ENCODE results near the gene GPX7. TPM values are rescaled to one million over a fixed set of nuclear protein-coding genes. Genes with fewer than 3 reads are reported as not detected.
A peak's percentile ranks its signal among the peaks of the same experiment; 100 is the strongest.

The GPX7 gene
- total RNA-seq, 1 donor, result 92.1 TPM

- DNase-seq (ENCODE audit: low read depth in 2 of 3, low spot score in 2 of 3), result no peak
Measured at GRCh38 chr1:52627028-52627427, 24.9 kb downstream of the GPX7 start.

- no peak for DNase-seq (ENCODE audit: low read depth in 2 of 3, low spot score in 2 of 3)
Measured at GRCh38 chr1:52628614-52629324, 26.6 kb downstream of the GPX7 start.

- no peak for DNase-seq (ENCODE audit: low read depth in 2 of 3, low spot score in 2 of 3)
Measured at GRCh38 chr1:52629325-52629643, 27.1 kb downstream of the GPX7 start.

- no peak for DNase-seq (ENCODE audit: low read depth in 2 of 3, low spot score in 2 of 3)
Measured at GRCh38 chr1:52629667-52630066, 27.5 kb downstream of the GPX7 start.

- DNase-seq (ENCODE audit: low read depth in 2 of 3, low spot score in 2 of 3), result no peak
Measured at GRCh38 chr1:52631759-52632331, 29.7 kb downstream of the GPX7 start.

GRCh38 chr1:52632732-52633290, 30.6 kb downstream of the GPX7 start, which contains the start of gene SHISAL2A:
SHISAL2A (plus strand) TSS chr1:52633168; CDS start chr1:52633494, 326 bp downstream.
- peak in 2 of 3 donors; percentile 31 to 48 for DNase-seq (ENCODE audit: low read depth in 2 of 3, low spot score in 2 of 3)

GRCh38 chr1:52633291-52633754, 31.2 kb downstream of the GPX7 start:
- DNase-seq (ENCODE audit: low read depth in 2 of 3, low spot score in 2 of 3), result peak in 1 of 3 donors; percentile 43

- no peak for DNase-seq (ENCODE audit: low read depth in 2 of 3, low spot score in 2 of 3)
Measured at GRCh38 chr1:52634111-52634510, 31.9 kb downstream of the GPX7 start.

- no peak for DNase-seq (ENCODE audit: low read depth in 2 of 3, low spot score in 2 of 3)
Measured at GRCh38 chr1:52635321-52636089, 33.3 kb downstream of the GPX7 start.

GRCh38 chr1:52636721-52637695, 34.8 kb downstream of the GPX7 start:
- DNase-seq (ENCODE audit: low read depth in 2 of 3, low spot score in 2 of 3), result peak; percentile 19 to 58 (median 26)

- DNase-seq (ENCODE audit: low read depth in 2 of 3, low spot score in 2 of 3), result no peak
Measured at GRCh38 chr1:52637946-52638345, 35.8 kb downstream of the GPX7 start.

GRCh38 chr1:52640697-52641096, 38.5 kb downstream of the GPX7 start:
- no peak for DNase-seq (ENCODE audit: low read depth in 2 of 3, low spot score in 2 of 3)

GRCh38 chr1:52641307-52641706, 39.1 kb downstream of the GPX7 start:
- DNase-seq (ENCODE audit: low read depth in 2 of 3, low spot score in 2 of 3), result peak in 2 of 3 donors; percentile 18 to 24

- DNase-seq (ENCODE audit: low read depth in 2 of 3, low spot score in 2 of 3), result no peak
Measured at GRCh38 chr1:52645261-52645660, 43.1 kb downstream of the GPX7 start.

GRCh38 chr1:52651904-52652303, 49.7 kb downstream of the GPX7 start:
- no peak for DNase-seq (ENCODE audit: low read depth in 2 of 3, low spot score in 2 of 3)

GRCh38 chr1:52653207-52653849, 51.2 kb downstream of the GPX7 start:
- no peak for DNase-seq (ENCODE audit: low read depth in 2 of 3, low spot score in 2 of 3)

GRCh38 chr1:52654063-52654462, 51.9 kb downstream of the GPX7 start:
- no peak for DNase-seq (ENCODE audit: low read depth in 2 of 3, low spot score in 2 of 3)

GRCh38 chr1:52657702-52658101, 55.5 kb downstream of the GPX7 start:
- no peak for DNase-seq (ENCODE audit: low read depth in 2 of 3, low spot score in 2 of 3)
